ENCODE data around the gene ERGIC2.

DNA sequence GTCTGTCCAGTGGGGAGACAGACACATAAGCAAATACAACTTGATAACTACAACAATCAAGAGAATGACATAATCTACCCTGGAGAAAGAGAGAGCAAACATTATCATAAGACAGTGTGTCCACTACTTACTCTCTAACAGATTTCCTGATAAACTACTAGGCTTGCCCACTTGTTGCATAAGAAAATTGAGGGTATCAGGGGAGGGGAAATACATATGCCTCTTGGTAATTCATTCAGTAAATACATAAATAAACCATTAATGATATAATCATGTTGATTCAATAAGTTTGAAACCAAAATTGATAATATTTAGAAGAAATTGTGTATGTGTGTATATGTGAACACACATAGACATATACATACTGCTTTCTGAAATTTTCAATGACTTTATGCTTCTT lies 76.6 kb downstream of the ERGIC2 start:
- TF ChIP-seq, protein P1, sequence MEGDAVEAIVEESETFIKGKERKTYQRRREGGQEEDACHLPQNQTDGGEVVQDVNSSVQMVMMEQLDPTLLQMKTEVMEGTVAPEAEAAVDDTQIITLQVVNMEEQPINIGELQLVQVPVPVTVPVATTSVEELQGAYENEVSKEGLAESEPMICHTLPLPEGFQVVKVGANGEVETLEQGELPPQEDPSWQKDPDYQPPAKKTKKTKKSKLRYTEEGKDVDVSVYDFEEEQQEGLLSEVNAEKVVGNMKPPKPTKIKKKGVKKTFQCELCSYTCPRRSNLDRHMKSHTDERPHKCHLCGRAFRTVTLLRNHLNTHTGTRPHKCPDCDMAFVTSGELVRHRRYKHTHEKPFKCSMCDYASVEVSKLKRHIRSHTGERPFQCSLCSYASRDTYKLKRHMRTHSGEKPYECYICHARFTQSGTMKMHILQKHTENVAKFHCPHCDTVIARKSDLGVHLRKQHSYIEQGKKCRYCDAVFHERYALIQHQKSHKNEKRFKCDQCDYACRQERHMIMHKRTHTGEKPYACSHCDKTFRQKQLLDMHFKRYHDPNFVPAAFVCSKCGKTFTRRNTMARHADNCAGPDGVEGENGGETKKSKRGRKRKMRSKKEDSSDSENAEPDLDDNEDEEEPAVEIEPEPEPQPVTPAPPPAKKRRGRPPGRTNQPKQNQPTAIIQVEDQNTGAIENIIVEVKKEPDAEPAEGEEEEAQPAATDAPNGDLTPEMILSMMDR (IDR thresholded peaks at IDR 0.05): no peak
- TF ChIP-seq EZH2phosphoT487 (IDR thresholded peaks at IDR 0.05) (no peak), EZH2 (IDR thresholded peaks at IDR 0.05) (no peak)

Measured in neural progenitor cell (in vitro differentiated cells).